Activated T-cell treated with anti-CD3 and anti-CD28 coated beads for 24 hours (primary cell): ENCODE results near the gene CARMIL3.

ENCODE experiments used
- DNase-seq: peaks from one replicate; pipeline ENCODE4 v3.0.0-alpha.2; 2020; ENCODE audit warnings: low read depth

Gene CARMIL3

DNA sequence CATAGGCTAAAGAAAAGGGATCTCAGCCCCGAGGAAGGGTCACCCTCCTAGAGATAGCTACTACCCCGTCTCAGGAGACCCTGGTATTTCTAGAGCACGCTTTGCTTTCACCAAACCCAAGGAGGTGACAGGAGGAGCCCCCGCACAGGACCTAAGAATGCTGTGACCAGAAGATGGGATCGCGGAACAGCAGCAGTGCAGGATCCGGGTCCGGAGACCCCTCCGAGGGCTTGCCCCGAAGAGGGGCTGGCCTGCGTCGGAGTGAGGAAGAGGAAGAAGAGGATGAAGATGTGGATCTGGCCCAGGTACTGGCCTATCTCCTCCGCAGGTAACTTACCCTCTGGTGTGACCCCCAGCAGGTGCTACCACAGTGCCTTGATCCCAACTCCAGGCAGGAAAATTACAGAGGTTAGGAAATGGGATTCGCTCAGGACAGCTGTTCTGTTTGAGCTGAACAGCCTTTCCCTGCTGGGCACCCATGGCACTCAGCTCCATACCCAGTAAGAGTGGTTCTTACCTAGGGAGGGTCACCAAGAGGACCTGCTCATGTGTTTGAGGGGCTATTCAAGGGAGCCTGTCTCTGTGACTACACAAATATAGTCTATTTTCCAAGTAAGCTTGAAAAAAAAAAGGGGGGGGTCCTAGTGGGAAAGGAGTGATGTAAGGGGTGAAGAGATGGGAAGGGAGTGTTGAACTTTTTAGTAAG, 63.8 kb downstream of the CARMIL3 start:
- DNase-seq = no peak

DNA sequence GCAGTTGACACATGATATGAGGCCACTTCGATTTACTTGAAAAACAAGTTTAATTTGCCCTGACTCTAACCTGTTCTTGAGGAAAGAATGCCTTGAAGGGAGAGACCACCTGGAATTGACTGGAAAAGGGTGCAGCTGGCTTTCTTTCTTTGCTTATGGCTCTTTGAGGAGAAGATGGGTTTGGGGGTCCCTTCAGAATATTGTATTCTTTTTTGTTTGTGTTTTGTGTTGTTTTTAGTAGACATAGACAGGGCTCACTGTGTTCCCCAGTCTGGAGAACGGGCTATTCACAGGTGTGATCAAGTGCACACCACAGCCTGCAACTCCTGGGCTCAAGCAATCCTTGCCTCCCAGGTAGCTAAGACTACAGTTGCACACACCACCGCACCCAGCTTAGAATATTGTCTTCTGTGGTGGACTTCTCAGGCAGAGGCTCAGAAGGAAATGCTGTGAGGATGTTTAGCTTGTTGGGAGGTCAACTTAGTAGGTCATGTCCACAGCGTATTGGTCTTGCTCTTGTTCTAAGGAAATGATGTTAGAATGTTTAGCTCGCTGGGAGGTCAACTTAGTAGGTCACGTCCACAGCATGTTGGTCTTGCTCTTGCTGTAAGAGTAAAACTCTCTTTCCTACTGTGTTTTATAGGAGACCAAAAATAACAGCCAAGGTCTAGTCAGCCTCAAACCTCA, 64.5 kb downstream of the CARMIL3 start:
- no peak for DNase-seq

DNA sequence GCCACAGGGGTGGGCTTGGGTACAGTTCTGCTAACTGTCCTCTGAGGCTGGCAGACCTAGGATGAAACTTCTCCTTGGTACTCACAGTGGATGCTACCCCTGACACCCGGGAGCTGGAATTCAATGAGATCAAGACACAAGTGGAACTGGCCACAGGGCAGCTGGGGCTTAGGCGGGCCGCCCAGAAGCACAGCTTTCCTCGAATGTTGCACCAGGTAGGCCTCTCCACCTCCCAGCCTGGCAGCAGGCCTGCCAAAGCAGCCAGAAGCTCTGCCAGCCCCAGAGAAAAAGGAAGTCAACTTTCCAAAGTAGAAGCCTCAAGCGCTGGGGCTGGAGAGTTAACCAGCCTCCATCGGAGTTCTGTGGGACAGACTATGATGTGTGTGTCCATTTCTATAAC, 65.4 kb downstream of the CARMIL3 start:
- no peak for DNase-seq
